ENCODE data around the gene CEL.
A peak's percentile ranks its signal among the peaks of the same experiment; 100 is the strongest.

CEL gene

DNA sequence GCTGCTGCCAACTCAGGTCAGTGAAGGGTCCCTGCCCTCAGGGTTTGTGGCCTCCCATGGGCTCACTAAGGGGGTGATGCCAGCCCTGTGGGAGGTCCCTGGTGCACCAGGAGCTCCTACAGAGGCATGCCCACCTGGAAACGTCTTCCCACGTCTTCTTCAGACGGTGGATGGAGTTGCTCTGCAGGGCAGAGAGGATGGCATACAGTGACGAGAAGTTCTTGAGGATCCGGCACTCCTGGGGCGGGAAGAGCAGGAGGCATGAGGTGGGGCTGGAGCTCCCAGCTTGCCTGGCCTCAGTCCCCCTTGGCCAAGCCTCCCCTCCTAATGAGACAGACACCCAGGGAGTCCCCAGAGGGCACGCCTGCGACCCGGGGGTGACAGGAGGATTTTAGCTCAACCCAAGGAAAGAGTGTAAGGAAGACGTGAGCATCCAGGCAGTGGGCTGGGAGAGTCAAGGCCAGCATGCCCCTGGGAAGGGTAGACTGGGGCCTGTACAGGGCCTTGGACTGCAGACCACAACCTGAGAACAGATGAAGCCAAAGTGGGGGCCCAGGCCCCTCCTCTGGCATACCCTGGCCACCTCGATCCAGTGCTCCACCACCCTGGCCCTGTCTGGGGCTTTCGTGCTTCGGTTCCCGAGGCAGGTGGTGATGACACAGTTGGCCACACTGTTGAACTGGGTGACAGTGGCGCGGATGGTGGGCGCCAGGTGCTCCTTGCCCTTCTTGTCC lies 44.9 kb downstream of the CEL start:
- DNase-seq = no peak

DNA sequence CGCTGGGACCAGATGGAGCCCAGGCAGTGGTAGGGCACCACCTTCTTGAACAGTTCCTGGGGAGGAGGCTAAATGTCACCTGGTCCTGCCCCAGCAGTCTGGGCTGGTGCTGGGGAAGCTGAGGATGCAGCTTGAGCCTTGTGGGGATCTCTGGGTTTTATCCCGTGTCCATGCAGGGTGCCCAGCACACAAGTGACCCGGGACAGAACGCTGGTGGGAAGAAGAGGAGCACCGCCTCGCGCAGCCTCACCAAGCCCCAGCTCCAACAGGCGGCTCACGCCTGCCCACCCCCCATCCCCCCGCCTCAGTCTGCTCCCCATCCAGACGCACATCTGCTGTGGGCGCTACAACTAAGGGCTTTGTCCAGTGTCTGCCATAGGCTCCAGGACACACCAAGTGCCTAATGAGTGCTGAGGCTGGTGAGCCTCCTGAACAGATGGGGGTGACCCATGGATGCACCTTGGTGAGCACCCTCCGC lies 45.5 kb downstream of the CEL start:
- no peak for DNase-seq

DNA sequence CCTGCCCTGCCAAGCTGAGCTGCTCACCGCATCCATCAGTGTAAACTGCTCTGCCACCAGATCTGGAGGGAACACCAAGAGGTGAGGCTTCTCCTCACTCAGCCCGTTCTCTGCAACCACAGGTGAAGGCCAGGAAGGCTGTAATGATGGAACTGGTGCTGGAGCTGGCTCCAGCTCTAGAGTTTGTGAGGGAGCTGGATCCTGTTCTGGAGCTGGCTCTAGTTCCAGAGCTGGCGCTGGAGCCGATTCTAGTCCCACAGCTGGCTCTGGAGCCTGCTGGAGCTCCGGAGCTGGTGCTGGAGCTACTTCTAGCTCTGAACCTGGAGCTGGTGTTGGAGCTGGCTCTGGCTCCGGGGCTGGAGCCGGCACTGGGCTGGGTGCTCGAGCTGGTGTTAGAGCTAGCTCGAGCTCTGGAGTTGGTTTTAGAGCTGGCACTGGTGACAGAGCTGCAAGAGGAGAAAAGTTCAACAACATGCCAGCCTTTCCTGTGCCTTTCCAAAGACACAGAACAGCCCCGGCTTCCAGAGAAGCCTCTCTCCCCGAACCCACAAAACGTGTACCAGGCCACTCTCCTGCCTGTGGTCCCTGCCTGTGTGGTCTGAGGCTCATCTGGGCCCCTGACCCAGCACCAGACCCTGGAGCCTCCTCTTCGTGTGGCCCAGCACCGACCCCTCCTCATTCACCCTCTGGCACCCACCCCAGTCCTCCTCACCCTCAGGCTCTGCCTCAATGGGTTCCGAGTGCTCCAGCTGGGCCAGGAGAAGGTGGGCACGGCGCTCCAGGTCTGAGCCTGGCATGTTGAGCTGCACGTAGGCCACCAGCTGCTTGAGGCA lies 46.4 kb downstream of the CEL start:
- DNase-seq = no peak

DNA sequence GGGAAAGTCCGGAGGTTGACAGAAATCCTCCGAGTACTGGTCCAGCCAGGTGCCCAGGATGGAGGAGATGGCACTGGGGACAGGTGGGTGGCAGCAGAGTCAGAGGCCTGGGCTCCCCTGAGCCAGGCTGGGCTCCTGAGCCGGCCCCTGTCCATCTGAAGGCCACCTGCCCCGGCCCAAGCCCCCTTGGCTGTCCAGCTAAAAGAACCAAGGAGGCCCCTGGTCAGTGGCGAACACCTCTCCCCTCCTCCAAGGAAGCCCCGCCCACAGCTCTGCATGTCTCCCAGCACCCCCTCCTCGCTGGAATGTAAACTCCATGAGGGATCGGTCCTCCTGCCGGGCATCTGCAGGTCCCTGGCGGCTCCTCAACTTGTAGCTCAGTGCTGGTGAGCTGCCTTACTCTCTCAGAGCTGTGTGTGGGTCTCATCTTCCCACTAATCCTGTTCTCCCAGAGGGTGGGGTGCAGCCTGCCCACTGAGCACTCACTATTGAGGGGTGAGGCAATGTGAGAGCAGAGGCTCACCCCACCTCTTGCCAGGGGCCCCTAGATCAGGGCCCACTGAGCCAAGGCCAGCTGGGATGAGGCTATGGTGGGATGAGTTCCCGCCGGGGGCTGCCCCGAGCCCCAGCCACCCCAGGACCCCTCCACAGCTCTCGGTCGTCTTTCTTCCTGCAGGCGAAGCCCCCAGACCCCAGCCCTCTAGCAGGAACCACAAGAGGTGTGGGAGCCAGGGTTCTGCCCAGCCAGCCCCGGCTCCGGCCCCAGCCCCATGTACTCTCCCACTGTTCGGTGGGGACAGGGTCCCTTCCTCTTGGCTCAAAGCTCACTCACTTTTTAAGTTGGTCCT lies 47.2 kb downstream of the CEL start:
- DNase-seq = no peak

DNA sequence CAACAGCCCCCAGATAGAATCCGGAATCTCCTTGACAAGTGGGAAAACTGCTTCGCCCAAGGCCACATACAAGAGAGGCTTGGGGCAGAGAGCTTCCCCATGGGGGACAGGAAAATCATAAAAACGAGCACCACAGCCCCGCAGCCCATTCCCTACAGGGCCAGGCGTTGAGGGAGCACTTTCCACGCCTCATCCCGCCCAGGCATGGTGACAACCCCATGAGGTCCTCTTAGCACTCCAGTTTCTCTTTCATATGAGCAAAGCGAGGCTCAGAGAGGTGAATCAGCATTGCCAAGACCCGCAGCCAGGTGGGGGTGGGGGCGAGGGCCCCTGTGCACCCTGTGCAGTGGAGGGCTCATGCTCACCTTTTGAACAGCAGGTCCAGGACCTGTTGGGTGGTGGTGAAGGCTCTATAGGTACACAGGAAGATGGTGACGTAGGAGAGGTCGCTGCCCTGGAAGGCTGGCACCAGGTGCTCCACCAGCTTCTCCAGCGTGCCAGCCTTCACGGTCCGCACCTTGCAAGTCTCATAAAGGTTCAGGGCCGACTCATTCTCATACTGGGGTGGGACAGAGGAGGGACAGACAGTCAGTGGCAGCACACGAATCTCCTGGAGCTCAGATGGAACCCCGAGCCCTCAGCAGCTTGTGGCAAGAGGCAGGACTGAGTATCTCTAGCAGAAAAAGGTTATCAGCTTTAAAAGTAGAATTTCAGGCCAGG lies 48.3 kb downstream of the CEL start:
- no peak for DNase-seq

DNA sequence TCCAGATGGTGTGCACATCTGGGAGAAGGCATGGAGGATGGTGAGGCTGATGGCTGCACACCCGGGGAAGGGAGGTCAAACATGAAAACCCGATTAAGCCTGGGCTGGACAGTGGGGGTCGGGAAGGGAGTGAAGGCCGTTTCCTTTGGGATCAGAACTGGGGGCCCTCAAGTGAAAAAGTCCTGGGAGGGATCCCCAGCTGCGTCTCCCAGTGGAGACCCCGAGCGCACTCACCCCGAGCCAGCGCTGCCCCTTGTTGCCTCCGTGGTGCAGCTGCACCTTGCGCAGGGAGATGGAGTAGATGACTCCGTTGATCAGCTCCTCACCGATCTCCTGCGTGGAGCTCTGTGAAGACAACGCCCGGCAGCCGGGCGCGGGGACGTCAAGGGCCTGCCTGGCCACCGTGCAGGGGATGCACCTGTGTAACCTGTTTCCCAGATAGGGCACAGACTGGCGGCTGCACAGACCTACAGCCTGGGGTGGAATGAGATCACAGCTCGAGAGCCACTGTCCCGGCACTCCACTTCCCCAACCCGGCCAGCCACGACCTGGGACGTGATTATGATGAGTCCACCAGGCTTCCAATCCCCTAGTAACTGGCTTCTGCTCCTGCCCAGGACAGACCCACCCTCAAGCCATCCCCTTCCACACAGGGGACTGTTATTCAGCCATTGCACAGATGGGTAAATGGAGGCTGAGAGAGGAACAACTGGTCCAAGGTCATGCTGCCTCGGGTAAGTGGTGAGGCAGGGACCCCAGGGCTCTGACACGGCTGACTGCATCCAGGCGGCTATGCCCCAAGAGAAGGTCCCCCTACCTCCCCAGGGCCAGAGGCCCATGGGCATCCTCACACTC lies 50.3 kb downstream of the CEL start:
- no peak for DNase-seq

DNA sequence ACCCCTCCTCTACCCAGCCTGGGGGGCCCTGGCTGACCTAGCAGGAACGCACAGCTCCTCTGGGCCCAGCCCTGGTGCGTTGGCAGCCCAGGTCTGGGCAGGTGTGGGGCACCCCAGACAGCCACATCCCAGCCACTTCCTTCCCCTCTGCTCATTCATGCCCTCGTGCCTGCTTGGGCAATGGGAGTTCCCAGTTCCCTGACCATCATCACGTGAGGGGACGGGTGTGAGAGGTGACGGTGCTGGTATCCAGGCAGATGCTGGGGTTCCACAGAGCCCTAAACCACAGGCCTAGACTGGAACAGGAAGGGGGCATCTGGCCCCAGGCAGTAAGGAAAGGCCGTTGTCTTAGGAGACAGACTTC lies 50.9 kb downstream of the CEL start:
- no peak for DNase-seq

DNA sequence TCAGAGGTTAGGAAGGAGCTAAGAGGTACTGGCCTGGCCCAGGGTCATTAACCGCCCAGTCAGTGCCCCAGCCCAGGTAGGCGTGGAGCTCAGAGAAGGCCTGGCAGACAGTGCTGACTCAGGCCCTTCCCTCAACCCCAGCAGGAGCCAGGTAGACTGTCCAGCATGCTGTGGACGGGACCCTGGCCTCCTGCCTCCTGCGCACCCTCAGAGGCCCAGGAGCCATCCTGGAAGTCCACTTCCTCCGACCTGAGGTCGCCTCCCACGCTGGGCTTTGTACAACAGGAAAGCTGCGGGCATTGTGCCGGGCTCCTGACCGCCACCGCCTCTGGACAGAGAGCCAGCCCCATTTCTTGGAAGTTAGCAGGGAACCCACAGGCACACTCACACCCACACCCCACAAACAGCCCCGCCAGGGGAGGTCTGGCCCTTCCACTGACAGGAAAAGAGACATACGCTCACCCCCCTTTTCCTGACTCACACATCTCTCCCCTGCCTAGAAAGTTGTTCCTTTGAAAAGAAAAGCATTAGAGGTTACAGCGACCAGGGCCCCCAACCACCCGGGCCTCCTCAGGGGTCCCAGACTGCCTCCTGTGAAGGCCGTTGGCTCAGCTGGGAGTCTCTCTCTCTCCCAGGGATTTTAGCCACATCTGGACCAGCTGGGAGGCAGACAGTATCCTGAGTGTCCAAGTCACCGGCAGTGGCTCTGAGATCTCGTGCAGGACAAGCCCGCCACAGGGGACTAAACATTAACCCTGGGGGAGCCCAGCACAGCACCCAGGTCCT lies 51.6 kb downstream of the CEL start:
- DNase-seq = peak; percentile 69

DNA sequence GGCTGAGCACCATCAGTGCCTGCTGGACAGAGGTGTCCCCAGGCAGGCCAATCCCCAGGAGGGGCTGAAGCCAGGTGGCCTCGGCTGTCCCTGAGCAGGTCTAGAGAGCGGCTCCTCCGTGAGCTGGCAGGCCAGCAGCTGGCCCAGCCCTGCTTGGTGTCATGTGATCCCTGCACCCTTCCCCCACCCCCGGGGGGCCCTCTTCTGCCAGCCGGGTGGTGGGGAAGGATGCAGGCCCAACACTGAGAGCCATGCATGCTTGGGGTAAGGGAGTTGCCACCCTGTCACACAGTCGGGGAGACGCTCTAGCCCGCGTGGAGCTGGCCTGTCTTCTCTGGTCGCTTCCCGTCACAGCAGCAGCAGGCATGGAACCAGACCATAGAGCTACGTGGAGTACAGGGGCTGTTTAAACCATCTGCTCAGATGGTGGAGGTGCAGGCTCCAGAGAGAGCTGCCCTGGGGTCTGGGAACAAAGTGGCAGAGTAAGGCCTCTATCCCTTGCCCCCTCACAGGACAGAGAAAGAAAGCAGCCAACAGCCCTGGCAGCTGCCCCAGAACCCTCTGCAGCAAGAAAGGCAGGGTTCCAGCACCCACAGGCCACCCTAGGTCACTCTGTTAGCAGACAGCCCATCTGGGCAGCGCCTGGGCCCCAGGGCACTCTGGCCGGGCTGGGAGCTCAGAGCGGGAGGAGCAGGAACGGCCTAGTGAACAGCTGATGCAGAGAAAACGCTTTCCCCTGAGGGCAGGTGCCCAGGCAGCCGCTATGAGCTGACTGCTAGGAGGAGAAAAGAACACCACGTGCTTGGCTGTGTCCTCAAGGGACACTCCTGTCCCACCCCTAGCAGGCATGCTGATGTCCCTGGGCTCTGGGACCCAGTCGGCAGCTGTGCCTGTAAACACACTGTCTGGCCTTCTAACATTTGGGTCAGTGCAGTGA lies 52.4 kb downstream of the CEL start:
- DNase-seq = peak; percentile 79

DNA sequence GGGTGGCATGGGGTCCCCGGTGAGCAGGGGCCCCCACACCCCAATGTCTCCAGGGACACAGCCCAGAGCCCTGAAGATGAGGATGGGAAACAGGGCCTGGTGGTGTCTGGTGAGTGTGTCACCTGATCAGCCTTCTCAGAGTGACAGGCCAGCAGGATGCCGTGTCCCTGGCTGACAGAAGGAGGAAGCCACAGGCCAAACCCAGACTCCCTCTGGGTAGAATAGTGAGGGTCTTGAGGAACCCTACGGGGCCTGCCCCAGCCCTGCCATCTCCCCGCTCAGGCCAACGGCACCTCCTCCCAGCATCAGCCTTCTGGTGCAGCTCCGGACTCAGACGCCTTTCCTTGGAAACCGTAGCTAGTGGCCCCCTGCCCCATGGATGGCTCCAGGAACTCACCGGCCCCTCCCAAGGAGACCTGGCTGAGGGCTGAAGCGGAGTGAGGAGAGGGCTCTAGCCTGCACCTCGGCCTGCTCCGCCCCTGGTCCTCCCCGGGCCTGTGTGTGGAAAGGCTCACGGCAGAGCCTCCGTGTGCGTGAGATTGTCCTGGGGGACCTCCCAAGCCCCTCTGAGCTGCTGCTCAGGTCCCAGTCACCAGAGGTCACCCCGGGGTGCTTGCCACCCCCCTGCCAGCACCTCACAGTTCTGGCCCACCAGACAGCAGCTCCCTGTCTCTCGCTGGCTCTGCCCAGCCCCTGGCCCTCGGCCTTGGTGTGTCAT lies 53.3 kb downstream of the CEL start:
- DNase-seq = no peak

DNA sequence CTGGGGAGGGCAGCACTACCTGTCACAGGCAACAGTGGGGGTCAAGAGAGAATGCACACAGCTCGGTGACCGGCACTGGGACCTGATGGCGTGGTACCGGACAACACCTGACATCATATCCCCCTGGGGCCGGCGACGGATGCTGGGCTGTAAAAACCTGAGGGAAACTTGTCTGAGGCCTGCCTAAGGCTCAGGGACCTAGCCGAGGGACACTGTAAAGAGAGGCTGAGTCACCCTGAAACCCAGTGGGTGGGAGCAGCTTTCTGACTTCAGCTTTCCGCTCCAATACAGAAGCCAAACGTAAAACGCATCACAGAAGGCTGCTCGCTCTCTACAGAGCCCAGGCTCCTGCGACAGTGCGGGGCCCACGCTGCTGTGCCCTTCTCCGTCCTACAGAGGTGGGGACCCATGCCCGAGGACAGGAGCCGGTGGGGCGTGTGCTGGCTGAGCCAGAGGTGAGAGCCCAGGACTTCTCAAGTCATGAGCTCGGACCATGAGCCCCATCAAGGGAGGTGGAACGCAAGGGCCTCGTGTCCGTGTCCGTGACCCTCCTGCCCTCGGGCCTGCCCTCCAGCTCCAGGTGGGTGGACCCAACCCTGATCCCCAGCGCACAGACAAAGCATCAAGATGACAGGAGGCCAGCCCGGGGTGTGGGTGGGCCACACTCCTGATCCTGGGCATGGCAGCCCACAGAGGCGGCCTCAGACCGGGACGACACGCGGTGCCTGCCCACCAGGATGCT lies 54.0 kb downstream of the CEL start:
- DNase-seq = peak; percentile 38

DNA sequence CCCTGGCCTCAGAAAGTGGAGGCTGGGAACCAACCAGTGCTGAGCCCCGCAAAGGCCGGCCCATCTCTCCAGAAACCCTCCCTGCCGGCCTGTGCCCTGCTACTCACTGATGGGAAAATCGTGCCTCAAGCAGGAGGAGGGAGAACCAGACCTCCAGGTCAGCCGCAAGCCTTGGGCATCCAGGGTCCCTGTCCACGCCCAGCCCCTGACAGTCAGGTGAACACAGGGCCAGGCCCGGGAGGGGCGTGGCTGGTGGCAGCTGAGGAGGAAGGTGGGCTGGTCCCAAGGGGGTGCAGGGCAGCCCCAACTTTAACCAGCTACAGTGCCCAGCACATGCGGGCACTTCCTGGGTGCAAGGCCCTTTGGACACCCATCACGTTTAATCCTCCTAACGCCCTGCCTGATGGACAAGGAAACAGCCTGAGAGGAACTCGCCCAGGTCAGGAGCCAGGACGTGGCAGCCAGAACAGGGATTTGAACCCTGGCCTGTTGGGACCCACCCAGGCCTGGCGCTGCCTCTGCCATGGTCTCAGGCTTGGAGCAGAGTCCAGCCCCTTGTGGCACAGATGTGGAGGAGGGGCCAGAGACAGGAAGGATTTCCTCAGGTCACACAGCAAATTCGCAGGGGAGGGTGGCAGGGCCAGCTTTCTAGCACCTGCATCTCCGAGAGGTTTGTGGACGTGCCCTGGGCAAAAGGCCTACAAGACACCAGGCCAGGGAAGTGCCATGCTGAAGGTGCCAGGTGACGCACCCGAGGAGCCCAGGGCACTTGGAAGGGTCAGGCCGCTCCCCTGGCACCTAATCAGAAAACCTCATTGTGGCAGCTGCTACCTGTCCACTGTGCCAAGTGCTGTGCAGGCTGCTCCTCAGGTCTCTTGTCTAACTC lies 54.8 kb downstream of the CEL start:
- no peak for DNase-seq

DNA sequence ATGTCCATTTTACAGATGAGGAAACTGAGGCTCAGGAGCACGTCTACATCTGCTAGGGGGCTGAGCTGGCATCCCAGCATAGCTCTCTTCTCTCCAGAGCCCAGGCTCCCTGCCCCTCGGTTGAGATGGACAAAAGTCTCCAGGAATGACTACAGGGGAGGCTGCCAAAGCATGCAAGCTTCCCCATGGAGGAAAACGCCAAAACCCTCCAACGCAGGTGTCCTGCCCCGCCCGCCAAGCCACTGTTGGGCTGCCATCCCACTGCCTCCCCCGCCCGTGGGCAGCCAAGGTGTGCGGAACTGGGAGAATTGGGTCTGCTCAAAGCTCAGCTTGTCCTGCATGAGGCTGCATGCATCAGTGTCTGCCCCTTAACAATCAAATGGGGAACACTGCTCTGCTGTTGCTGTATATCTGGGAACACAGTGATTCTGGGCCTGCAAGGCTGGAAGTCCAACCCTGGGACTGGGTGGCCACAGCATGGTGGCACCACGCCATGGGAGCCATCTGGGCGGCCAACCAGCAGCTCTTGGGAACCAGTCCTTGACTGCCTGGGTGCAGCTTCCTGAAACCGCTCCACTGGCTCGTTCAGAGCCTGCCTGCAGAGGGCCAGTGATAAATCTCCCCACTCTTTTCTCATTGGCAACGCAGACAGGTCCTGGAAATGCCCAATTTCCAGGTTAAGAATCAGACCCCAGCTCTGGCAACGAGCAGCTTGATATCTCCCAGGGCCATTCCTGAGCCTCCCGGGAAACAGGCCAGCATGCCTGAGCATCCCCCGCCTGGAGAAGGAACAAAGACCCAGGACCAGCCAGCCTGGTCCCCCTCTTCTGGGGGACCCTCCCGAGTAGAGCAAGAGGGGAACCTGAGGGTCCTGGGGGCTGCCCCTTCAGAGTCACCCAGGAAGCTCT lies 55.7 kb downstream of the CEL start:
- DNase-seq = no peak

DNA sequence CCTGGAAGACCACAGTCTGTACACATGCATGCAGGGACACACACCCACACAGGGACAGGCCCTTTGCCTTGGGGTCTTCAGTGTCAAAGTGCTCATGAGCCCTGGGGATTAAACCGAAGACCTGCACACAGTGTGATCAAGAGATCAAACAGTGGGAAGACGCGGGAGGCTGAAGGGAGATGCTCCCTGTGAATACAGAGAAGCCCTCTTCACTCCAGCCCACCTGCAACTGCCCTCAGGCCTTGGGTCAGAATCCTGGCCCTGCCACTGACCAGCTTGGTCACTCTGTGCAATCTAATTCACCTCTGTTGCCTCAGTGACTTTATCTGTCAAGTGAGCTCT lies 56.4 kb downstream of the CEL start:
- no peak for DNase-seq

DNA sequence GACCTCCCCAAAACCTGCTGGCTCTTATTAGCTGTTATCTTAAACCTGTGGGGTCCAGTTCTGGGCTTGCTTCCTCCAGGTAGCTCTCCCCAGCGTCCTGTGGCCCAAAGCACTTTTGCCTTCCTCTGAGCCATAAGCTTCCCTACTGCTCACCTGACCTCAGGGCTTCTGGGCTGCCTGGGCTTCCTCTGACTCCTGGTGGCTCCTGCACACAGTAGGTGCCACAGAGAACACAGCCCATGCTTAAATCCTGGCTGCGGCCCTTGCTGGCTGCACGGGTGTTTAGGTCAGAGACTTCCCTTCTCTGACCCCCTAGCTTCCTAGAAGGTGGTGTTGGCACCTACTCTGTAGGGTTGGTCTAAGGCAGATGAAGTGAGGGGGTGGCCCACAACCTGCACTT lies 56.8 kb downstream of the CEL start:
- DNase-seq = no peak

All from EL (cell line).